Gastroesophageal sphincter (tissue), 3 donors: ENCODE results near the gene SLC35F4.

Experiments
- CTCF ChIP-seq, 4 experiments: fragments of 200-600 bp in 2 of 4; fragments of 450-650 bp in 2 of 4; sonication (generic) in 1 of 4; IDR thresholded peaks; one replicate each; pipeline ENCODE4 v1.5.1; 2017 to 2019; ENCODE audit warnings: antibody characterized with exemption in 4 of 4, mild to moderate bottlenecking in 2 of 4, moderate library complexity in 2 of 4
- EP300 ChIP-seq: sonication (generic); formaldehyde crosslinking; IDR thresholded peaks from one replicate; pipeline ENCODE4 v1.6.1; 2017; ENCODE audit warnings: antibody characterized with exemption, mild to moderate bottlenecking
- POLR2A ChIP-seq, 2 donors: fragments of 450-650 bp; IDR thresholded peaks; one replicate each; pipeline ENCODE4 v1.6.1; 2017; ENCODE audit warnings: antibody characterized with exemption in 2 of 2, mild to moderate bottlenecking in 2 of 2, moderate library complexity in 1 of 2
- POLR2AphosphoS5 ChIP-seq: sonication (generic); formaldehyde crosslinking; IDR thresholded peaks from one replicate; pipeline ENCODE4 v1.6.1; 2017; ENCODE audit warnings: antibody characterized with exemption

- no peak for TF ChIP-seq CTCF (IDR thresholded peaks at IDR 0.05)
- TF ChIP-seq POLR2A (IDR thresholded peaks at IDR 0.05) = no peak
- no peak for TF ChIP-seq POLR2AphosphoS5
- TF ChIP-seq EP300 = no peak
Observed at GRCh38 chr14:57845802-57846531, 19.9 kb downstream of the SLC35F4 start.
